ENCODE measurements around the gene TIMELESS.
A peak's percentile ranks its signal among the peaks of the same experiment; 100 is the strongest.
"Not testable (repeated sequence)": the region's sequence is repeated elsewhere in the genome, so short reads cannot be mapped to it uniquely, and the experiment has no call there.

TIMELESS gene

DNA sequence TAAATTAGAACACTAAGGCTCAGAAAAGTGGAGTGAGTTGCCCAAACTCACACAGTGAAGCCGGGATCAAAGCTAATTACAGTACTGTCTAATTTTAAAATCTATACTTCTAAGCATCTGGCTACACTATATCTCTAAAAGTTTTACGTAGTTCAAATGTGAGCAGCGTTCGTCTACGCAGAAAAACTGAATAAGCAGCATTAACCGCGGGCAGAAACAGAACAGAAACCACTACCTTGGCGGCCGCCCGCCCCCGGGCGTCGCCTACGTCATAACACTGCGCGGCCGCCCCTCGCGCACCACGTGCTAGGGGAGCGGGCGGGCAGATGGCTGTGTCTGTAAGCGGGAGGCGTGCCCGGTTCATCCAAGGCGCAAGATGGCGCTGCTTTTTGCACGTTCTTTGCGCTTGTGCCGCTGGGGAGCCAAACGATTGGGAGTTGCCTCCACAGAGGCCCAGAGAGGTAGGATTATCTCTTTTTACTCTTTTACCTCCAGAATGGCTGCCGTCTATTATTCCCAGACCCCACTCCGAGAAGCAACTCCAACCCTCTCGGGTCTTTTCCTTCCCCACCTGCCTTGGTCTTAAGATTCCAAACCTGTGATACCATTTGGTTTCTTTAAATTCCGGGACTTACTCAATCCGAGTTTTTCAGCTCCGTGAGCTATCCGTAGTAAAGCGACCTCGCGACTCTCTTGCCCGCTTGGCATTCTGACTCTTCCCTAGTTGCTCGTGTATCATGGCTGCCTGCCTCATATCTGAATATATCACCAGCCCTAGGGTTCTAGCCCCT lies 19.2 kb upstream of the TIMELESS start, which contains the start of gene SPRYD4:
TSS of gene SPRYD4 (plus strand) at position 363 of the 791 bp plus-strand sequence. CDS start at position 377, 14 bp downstream.
- peak; percentile 91 for DNase-seq

DNA sequence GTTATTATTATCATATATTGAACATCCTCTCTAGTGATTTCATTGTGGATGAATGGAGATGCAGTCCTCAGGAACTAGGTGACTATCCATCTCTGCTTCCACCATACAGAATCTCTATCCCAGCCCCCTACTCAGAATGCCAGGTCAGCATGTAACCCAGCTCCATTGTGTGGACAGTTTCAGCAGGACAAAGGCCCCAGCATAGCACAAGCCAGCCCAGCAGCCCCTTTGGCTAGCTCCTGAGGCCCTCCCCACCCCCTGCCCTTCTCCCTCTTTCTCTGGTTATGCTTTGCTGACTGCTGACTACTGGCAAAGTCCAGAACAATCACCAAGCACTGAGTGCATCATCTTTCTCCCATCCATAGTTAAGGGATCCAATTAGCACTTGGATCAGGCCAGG lies 13.3 kb upstream of the TIMELESS start:
- DNase-seq: no peak

DNA sequence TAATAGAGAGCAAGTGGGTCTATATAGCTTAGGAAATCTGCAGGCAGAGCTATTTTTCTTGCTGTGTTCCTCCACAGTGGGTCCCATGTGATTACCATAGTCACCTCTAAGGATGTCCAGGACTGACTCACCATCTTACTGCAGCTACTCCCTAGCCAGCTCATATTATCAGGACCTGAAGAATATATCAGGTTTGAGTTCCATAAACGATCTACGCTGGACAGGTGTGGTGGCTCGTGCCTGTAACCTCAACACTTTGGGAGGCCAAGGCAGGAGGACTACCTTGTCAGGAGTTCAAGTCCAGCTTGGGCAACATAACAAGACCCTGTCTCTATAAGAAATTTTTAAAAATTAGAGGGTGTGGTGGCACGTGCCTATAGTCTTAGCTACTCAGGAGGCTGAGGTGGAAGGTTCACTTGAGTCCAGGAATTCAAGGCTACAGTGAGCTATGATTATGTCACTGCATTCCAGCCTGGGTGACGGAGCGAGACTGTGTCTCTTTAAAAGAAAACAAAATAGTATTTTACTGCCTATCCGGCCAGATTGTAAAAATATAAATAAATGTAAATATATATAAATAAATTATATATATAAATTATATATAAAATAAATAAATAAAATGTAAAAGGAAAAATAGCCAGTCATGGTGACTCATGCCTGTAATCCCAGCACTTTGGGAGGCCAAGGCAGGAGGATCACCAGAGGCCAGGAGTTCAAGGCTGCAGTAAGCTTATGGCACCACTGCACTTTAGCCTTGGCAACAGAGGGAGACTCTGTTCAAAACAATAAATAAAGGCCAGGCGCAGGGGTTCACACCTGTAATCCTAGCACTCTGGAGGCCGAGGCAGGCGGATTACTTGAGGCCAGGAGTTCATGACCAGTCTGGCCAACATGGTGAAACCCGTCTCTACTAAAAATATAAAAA lies 12.3 kb upstream of the TIMELESS start:
- DNase-seq: no peak

DNA sequence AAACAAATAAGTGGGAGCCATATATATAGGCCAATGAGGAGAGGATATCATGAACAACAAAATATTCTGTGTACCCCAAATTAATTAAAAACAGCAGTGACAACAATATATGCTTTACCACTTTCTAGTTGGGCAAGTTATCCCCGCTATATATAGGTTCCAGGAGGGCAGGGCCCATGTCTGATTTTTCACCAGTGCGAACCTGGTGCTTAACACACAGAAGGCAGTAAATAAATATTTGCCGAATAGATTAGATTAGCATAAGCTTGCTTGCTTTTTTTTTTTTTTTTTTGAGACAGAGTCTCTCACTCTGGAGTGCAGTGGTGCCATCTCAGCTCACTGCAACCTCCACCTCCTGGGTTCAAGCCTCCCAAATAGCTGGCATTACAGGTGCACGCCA lies 8.6 kb upstream of the TIMELESS start:
- DNase-seq: no peak

DNA sequence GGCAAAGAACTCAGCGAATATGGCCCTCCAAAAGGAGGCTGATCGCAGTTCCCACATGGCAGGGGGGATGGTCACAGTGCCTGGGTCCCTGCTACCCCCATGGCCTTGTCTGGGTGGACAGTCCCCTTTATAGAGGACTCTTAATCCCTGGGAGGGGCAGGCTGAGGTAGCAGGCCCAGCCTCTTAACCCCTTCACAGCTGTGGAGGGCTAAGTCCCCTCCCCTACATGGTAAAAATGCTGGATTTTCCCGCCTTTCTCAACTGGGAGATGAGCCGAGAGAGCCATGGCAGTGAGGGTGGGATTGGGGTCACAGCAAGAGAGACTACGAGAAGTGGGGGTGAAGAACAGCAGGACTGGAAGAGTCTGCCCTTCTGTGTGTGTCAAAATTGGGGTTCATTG lies 5.3 kb upstream of the TIMELESS start, which contains the start of gene MIP:
TSS of gene MIP (minus strand) at position 101 of the 400 bp plus-strand sequence. CDS start at position 57, 44 bp downstream.
- no peak for DNase-seq

DNA sequence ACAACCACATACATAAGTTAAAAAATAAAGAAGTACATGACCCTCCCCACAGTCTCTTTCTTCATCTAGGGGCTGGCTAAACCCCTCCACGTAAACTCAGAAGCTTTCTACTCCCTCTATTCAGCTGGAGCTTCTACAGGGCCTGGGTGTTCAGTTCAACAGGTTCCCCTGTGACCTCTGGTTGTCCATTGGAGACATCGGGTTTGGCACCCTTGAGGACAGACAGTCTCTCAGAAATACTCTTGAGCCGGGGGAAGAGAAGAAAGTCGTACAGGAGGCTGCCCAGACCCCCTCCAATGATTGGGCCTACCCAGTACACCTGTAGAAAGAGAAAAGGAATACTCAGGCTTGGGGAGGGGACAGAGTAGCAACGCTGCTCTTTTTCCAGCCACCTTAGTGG lies 1.9 kb upstream of the TIMELESS start:
- DNase-seq: no peak

DNA sequence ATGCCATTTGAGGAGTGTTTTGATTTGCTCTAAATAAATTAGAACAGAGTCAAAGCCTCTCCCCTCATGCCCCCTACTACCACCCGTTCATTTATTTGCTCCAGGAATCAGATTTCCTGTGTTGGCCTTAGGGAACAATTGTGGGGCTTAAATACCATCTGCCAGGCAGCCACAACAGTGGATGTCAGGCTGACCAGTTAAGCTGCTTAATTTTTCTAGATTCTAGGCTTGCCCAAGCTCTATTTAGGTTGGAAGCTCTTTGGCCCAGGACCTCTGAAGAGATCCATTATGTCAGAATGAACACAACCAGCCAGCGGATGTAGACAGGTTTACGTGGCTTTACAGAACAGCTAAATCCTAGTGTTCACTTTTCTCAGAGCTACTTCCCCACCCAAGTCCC lies 1.0 kb upstream of the TIMELESS start:
- DNase-seq: no peak

DNA sequence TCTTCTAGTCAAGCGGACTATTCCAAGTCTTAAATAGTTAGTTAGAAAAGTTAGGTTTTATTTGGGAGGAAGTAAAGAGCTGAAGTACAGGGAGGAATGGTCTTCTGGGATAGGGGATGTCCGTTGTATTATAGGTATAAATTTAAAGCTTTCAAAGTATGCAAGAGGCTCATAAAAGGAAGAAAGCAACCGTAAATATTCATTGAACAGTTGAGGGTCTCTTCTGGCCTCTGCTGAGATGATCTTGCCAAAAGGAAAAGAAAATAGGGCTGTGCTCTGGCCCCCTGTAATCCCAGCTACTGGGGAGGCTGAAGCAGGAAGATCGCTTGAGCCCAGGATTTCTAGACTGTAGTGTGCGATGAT lies 377 bp upstream of the TIMELESS start:
- no peak for DNase-seq

DNA sequence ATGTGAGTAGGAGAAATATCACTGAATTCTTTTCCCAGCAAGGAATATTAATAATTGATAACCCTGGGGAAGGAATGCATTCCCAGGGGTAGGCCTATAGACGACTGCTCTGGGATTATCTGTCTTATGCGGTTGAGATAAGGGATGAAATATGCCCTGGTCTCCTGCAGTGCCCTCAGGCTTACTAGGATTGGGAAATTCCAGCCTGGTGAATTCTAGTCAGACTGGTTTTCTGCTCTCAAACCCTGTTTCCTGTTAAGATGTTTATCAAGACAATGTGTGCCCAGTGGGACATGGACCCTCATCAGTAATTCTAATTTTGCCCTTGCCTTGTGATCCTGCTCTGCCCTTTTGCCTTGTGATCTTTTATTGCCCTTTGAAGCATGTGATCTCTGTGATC lies 6.0 kb downstream of the TIMELESS start:
- DNase-seq: not testable (repeated sequence)

DNA sequence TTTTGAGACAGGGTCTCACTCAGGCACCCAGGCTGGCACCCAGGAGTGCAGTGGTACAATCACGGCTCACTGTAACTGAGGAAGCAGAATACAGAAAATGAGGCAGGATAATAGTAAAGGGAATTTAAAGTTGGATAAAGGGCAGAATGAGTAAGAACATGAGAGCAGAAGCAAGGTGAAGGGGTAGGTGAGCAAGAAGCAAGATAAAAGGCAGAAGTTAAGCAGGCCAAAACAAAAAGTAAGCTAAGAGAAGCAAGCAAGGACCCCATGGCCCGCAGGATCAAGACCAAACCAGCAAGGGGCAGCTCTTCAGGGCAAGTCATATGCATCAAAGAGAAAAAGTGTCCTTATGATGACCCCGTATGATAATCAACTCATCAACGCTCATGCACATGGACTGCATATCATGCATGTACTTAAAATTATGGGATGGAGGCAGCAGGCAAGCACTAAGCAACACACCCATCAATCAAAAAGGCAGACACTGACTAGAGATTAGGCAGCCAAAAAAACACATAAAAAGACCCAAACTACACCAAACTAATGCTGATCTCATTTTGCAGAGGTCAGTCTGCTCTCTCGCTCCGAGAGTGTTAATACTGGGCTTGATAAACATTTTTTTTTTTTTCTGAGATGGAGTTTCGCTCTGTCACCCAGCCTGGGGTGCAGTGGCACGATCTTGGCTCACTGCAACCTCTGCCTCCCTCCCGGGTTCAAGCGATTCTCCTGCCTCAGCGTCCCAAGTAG lies 11.6 kb downstream of the TIMELESS start:
- no peak for DNase-seq

DNA sequence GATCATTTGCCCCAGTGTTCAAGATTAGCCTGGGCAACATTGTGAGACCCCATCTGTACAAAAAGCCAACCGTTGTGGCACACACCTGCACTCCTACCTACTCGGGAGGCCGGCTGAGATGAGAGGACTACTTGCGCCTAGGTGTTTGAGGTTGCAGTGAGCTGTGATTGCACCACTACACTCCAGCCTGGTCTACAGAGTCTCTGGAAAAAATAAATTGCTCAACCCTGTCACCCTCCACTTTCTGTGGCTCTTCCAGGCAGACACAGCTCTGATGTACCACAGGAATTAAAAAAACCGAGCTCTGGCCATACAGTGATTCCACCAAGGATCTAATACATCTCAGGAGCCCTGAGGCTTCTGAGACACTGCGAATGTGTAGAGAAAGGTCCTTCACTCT lies 14.4 kb downstream of the TIMELESS start:
- DNase-seq: no peak

DNA sequence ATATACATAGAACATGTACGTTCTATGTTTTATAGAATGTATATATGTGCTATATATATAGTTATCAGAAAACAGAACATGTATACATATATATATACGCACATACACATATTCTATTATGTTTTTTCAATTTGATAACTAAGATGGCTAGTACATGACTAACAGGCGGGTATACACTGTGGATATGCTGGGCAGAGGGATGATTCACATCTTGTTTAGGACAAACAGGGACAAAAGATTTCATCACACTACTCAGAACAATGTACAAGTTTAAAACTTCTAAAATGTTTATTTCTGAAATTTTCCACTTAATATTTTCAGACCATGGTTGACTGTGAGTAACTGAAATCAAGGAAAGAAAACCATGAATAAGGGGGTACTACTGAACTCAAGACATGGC lies 17.4 kb downstream of the TIMELESS start:
- DNase-seq: no peak

DNA sequence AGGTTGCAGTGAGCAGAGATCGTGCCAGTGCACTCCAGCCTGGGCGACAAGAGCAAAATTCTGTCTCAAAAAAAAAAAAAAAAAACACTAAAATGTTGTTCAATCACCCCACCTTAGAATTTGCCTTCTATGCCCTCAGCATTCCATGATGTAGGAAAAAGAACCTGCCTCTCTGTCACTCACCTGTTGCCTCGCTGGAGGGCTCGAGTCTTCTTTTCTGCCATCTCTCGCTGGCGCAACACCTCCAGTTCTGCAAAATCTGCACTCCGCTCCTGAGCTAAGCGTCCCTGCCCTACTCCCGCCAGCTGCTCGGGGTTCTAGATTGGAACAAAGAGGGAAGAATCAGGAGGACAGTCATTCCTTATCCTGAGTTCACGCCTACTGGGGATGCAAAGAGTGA lies 17.9 kb downstream of the TIMELESS start:
- no peak for DNase-seq

DNA sequence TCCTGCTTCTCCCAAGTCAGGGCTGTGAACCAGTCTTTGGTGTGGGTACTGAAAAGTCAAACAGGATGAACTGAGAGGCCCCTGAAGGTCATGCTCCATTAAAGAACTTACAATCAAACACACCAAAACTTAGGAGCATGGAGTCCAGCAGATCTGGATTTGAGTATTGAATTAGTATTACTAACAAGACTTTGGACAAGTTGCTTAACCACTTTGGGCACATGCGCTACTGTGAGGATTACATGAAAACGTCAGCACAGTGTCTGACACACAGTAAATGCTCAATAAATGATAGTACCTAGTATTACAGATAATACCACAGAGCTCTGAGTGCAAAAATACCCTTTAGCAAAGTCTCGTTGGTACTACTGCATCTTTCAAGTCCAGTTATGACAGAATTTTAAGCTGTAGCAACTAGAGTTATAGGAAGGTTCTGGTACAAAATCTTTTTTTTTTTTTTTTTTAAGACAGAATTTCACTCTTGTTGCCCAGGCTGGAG lies 23.2 kb downstream of the TIMELESS start:
- no peak for DNase-seq

DNA sequence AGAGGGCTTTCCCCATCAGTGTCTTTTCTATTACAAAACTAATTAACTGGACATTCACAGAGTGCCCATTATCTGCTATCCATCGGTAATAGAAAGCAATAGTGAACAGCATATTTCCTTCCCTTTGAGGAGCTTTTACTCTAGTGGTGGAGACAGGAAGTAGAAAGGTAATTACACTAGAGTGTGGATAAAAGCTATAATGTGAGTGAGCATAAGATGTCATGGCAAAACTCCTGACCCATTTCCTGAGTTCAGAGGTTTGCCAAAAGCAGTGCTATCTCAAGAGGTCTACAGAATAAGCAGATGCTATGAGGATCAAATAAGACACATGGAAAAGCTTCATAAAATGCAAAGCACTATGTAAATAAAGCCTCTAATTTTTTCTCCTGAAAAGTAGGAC lies 24.0 kb downstream of the TIMELESS start:
- no peak for DNase-seq

DNA sequence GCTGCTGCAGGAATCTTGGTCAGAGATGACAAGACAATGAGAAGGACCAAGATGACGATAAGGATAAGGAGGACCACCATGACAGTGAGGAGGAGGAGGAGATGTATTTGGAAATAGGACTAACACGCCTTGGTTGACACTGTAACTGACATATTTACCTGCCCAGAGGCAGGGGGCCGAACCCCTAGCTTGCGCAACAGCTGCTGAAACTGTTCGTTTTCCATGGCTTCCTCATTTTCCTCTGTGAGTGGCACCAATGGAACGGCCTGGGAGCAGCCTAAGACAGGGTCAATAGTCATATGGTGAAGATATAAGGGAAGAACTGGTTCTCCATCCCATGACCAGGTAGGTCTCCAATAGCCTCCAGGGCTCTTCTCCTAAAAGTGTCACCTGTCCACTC lies 28.8 kb downstream of the TIMELESS start:
- DNase-seq: no peak

DNA sequence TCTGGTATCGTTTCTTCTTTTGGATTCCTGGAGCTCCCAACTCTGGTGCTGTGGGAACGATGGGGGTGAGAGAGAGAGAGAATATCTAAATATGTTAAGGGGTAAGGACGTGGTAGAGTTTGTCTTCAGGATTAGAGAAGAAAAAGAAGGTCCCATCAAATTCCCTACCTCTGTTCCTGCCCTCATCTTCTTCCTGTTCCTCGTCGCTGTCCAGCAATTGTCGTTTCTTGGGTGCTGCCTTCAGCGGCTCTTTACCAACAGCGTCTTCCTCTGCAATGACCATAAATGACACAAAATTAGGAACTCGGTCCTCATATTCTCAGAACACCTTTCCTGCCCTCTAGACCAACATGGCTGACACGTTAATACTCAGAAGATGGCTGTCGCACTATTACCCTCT lies 31.5 kb downstream of the TIMELESS start:
- no peak for DNase-seq

DNA sequence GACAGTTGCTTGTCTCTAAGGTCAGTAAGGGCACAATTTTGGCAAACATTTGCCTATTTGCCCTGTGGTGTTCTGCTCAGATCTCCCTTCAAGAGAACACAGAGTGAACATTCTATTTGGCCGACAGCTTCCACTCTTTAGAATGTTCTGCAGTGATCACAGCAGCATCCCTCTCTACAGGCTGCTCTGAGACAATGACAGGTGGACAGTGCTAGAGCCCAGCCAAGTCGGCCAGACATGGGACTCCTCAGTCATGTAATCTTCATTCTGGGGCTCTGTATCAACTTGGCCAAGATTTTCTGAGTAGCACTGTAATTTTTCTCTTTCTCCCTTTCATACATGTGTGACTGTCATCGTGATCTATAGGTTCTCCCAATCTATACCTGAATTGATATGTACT lies 34.8 kb downstream of the TIMELESS start:
- DNase-seq: no peak

DNA sequence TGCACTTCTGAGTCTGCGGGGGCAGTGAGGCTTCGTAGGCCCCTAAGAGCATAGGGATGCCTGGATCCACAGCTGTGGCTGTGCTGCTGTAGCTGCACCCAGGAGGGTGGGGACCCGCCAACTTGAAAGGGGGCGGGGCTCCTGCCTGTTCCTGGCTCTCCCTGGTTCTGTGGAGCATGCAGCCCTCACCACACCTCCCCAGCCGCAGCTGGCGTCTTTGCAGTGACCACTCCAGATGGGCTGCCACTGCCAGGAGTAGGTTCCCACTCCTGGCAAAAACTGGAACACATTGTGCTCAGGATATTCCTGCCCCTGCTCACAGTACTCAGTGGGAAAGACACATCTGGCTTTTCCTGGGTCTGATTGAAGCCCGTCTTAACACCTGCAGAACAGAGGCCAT lies 35.8 kb downstream of the TIMELESS start:
- DNase-seq: no peak

DNA sequence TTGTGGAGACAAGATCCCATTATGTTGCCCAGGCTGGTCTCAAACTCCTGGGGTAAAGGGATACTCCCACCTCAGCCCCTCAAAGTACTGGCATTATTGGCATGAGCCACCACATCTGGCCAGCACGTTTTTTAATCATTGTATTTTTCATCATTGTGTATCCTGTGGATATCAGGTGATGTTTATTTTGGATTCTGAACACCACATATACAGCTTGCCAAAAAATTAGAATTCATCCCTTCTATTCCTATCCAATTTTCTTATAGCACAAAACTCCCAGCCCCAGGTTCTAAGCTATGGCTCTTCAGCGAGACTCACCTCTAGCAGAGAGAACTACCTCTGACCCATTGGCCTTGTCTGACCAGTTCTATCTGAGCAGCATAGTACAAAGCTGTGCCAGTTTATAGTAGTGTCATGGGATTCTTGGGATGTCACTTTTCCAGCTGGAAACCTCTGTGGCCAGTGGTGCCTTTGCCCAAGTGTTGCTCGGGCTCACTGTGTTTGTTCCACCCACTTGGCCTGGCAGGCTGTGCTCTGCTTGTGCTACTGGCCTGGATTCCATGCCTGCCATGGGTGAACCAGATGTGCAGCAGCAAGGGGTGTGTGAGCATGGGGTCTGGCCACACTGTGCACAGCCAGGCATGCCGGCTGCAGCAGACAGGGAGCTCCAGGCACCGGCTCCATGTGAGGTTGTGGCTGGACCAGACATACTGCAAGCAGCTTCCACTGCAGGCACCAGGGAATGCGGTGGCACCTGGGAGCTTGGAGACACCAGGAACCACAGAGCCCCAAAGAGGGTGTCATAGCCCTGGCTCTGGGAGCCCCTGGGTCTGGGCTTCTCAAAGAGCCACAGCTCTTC lies 37.2 kb downstream of the TIMELESS start:
- DNase-seq: no peak

DNA sequence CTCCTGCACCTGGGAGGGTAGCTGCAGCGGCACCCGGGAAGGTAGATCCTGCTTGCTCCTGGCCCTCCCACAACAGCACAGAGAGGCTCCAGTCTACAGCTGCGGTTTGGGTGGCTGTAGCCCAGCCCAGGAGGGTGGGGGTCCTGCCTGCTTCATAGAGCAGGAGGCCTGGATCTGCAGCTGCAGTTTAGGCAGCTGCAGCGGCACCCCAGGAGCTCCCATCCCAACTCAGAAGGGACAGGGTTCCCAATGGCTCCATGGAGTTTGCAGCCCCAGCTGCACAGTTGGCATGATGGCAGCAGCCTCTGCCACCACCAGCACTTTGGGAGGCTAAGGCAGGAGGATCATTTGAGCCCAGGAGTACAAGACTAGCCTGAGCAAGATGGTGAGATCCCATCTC lies 38.5 kb downstream of the TIMELESS start:
- DNase-seq: no peak

DNA sequence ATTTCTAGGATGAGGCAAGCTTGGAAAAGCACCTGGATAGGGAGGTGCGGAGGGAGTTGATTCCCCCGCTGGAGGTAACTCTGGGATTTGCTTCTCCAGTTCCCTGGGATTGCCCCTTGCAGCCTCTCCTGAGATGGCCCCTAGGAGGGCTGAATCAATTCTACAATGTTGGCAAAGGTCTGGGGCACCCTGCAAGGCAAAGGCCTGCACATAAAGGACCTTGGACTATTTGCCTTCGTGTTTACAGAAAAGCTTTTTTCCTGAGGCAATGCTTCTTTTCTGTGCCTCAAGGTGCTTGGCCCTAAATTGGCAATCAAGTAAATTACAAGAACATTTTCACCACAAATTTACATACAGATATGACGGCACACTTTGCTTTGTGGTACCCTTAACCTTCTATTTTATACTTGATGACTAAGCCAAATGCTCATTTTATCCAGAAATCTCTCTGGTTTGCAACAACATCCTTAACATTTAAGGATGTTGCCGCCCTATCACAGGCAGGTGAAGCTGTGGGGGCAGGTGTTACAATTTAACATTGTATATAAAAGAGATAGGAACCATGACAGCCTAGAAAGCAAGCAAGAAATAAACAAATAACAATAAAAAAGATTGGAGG lies 40.3 kb downstream of the TIMELESS start:
- DNase-seq: no peak

Measured in stimulated activated CD4-positive, alpha-beta T cell treated with anti-CD3 and anti-CD28 coated beads, Interleukin-12 subunit alpha, Interleukin-12 subunit beta, amount 100 ng/mL, for 4 hours (primary cell).